Hepatocyte (in vitro differentiated cells): ENCODE data around the gene PTPRN2. TPM values are rescaled to one million over a fixed set of nuclear protein-coding genes. Genes with fewer than 3 reads are reported as not detected.

Source experiments
- DNase-seq: peaks from one replicate; pipeline ENCODE4 v3.0.0-alpha.2; 2016; ENCODE audit warnings: low spot score
- H2AFZ ChIP-seq: fragments of 200-600 bp; sonication (generic); 2 replicates; pipeline ENCODE4 v1.6.0; 2016; ENCODE audit warnings: antibody characterized with exemption, mild to moderate bottlenecking
- H3K27ac ChIP-seq: fragments of 200-600 bp; sonication (generic); 2 replicates; pipeline ENCODE4 v1.5.1; 2016; ENCODE audit warnings: mild to moderate bottlenecking
- H3K27me3 ChIP-seq: fragments of 200-600 bp; sonication (generic); 2 replicates; pipeline ENCODE4 v1.6.1; 2016
- H3K36me3 ChIP-seq: fragments of 200-600 bp; sonication (generic); replicated peaks from 2 replicates; pipeline ENCODE4 v1.5.1; 2016; ENCODE audit warnings: low read depth; ENCODE audit not compliant: insufficient read depth
- H3K4me1 ChIP-seq: fragments of 200-600 bp; sonication (generic); 2 replicates; pipeline ENCODE4 v1.5.1; 2016; ENCODE audit warnings: mild to moderate bottlenecking, moderate library complexity; ENCODE audit not compliant: insufficient read depth
- H3K4me2 ChIP-seq: fragments of 200-600 bp; sonication (generic); 2 replicates; pipeline ENCODE4 v1.6.0; 2016
- H3K4me3 ChIP-seq: fragments of 200-600 bp; sonication (generic); 2 replicates; pipeline ENCODE4 v1.5.1; 2016; ENCODE audit warnings: mild to moderate bottlenecking
- H3K79me2 ChIP-seq: fragments of 200-600 bp; sonication (generic); 2 replicates; pipeline ENCODE4 v1.6.0; 2017; ENCODE audit warnings: mild to moderate bottlenecking
- H3K9me2 ChIP-seq: fragments of 200-600 bp; sonication (generic); replicated peaks from 2 replicates; pipeline ENCODE4 v1.6.0; 2017; ENCODE audit warnings: mild to moderate bottlenecking; ENCODE audit not compliant: insufficient read depth
- H3K9me3 ChIP-seq: fragments of 200-600 bp; sonication (generic); 2 replicates; pipeline ENCODE4 v1.5.1; 2016; ENCODE audit warnings: low read depth, mild to moderate bottlenecking
- H4K20me1 ChIP-seq: fragments of 200-600 bp; sonication (generic); 2 replicates; pipeline ENCODE4 v1.6.0; 2016; ENCODE audit warnings: mild to moderate bottlenecking; ENCODE audit not compliant: insufficient read depth, poor library complexity, severe bottlenecking
- CTCF ChIP-seq: fragments of 200-600 bp; sonication (generic); IDR thresholded peaks from 2 replicates; pipeline ENCODE4 v1.5.1; 2016; ENCODE audit warnings: antibody characterized with exemption, mild to moderate bottlenecking; ENCODE audit not compliant: poor library complexity
- EZH2 ChIP-seq: fragments of 200-600 bp; sonication (generic); IDR thresholded peaks from 2 replicates; pipeline ENCODE4 v1.6.1; 2016; ENCODE audit warnings: antibody characterized with exemption, mild to moderate bottlenecking, borderline replicate concordance
- EZH2phosphoT487 ChIP-seq: fragments of 200-600 bp; sonication (generic); IDR thresholded peaks from one replicate; pipeline ENCODE4 v1.6.1; 2018; ENCODE audit warnings: antibody characterized with exemption, mild to moderate bottlenecking, low read depth, moderate library complexity; ENCODE audit not compliant: unreplicated experiment, severe bottlenecking
- WGBS: methylation state at CpG from one replicate; pipeline ENCODE4 v1.1.6; 2016; ENCODE audit warnings: low lambda C conversion rate; ENCODE audit errors: missing lambda C conversion rate; 5-methylcytosine and 5-hydroxymethylcytosine counted together
- polyA plus RNA-seq: library from polyadenylated mRNA; unstranded; fragments of >200 nt; fragmentation: Nextera tagmentation; extraction: Ambion mirVana; gene quantifications from 2 replicates; pipeline ENCODE4 v1.2.1, GENCODE V29; 2016
- total RNA-seq: library from RNA; depleted of rRNA; stranded (reverse); fragments of >200 nt; gene quantifications from 2 replicates; pipeline ENCODE4 v1.2.3, GENCODE V29; 2014

PTPRN2 gene
- total and polyA plus RNA-seq, 2 experiments from 2014 or later: 2.1 to 3.3 TPM

GRCh38 chr7:157893535-157894044 lies 694.0 kb downstream of the PTPRN2 start:
- Histone ChIP-seq H3K27me3 (no peaks in the 10 kb centered on the region), H3K4me1 (no peaks in the 10 kb centered on the region), H3K4me3 (no peak overlapping the region), H3K79me2 (no peaks in the 10 kb centered on the region), H3K27ac (no peak overlapping the region), H3K9me3 (no peaks in the 10 kb centered on the region), H3K4me2 (no peak overlapping the region), H2AFZ (no peak overlapping the region), H3K9me2 (no peaks in the 10 kb centered on the region), H3K36me3 (no peaks in the 10 kb centered on the region), H4K20me1 (no peaks in the 10 kb centered on the region)
- no peak for TF ChIP-seq CTCF
- no peak for TF ChIP-seq EZH2
- TF ChIP-seq EZH2phosphoT487: no peak
- no peak for DNase-seq
- 85% methylated on average over 15 of the region's 15 CpGs for WGBS

GRCh38 chr7:157892751-157893523 lies 694.7 kb downstream of the PTPRN2 start:
- Histone ChIP-seq H4K20me1 (no peaks in the 10 kb centered on the region), H3K4me1 (no peaks in the 10 kb centered on the region), H3K27me3 (no peaks in the 10 kb centered on the region), H3K4me3 (no peak overlapping the region), H3K27ac (no peak overlapping the region), H3K79me2 (no peaks in the 10 kb centered on the region), H2AFZ (no peak overlapping the region), H3K4me2 (no peak overlapping the region), H3K9me2 (no peaks in the 10 kb centered on the region), H3K36me3 (no peaks in the 10 kb centered on the region), H3K9me3 (no peaks in the 10 kb centered on the region)
- DNase-seq: no peak
- TF ChIP-seq EZH2 (no peak), EZH2phosphoT487 (no peak)
- WGBS: 78% methylated on average over 13 of the region's 13 CpGs

DNA sequence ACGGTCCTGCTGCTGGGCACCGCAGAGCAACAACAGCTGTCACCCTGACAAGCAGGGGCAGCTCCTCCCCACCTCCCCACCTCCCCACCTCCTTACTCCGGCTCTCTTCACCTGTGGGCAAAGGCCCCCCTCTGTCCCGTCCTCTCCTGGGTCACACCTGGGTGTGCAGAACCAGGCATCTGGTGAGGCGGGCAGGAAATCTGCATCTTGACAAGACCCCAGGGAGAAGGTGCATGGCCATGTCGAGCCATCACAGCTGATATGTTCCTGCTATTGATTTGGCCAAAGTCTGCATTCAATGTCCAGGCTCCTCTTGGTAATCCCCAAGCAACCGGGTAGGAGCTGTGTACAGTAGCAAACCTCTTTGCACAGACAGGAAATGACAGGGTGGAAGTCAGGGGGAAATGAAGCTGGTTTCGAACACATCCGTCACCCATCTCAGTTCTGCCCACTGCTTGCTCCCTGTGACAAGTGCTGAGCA lies 696.7 kb downstream of the PTPRN2 start:
- 83% methylated on average over 9 of the region's 9 CpGs for WGBS
- Histone ChIP-seq H3K4me2 (no peak overlapping the region), H3K79me2 (no peaks in the 10 kb centered on the region), H4K20me1 (no peaks in the 10 kb centered on the region), H3K4me1 (no peaks in the 10 kb centered on the region), H3K9me2 (no peaks in the 10 kb centered on the region), H3K27me3 (no peaks in the 10 kb centered on the region), H3K9me3 (no peaks in the 10 kb centered on the region), H3K4me3 (no peak overlapping the region), H2AFZ (no peak overlapping the region), H3K36me3 (no peaks in the 10 kb centered on the region), H3K27ac (no peak overlapping the region)
- TF ChIP-seq EZH2phosphoT487 (no peak), EZH2 (no peak), CTCF (no peak)
- no peak for DNase-seq

- 94% methylated on average over 6 of the region's 6 CpGs for WGBS
- no peak overlapping the region for H3K4me3 ChIP-seq
- H3K27me3 ChIP-seq: no peaks in the 10 kb centered on the region
- no peaks in the 10 kb centered on the region for H3K36me3 ChIP-seq
- no peak for TF ChIP-seq EZH2phosphoT487
- no peak for TF ChIP-seq EZH2
- no peak for TF ChIP-seq CTCF
- H2AFZ ChIP-seq: no peak overlapping the region
- H3K79me2 ChIP-seq: no peaks in the 10 kb centered on the region
- H3K27ac ChIP-seq: no peak overlapping the region
- H3K9me3 ChIP-seq: no peaks in the 10 kb centered on the region
- H3K9me2 ChIP-seq: no peaks in the 10 kb centered on the region
- DNase-seq: no peak
- no peaks in the 10 kb centered on the region for H4K20me1 ChIP-seq
- no peaks in the 10 kb centered on the region for H3K4me1 ChIP-seq
- no peak overlapping the region for H3K4me2 ChIP-seq
Measured at GRCh38 chr7:157889480-157889879, 698.1 kb downstream of the PTPRN2 start.
